Right hindlimb (tissue), 1 donor: ENCODE data around the gene TCF7L1.
"Not testable (repeated sequence)": the region's sequence is repeated elsewhere in the genome, so short reads cannot be mapped to it uniquely, and the experiment has no call there.

Source experiments
- DNase-seq: peaks from one replicate; pipeline ENCODE4 v3.0.0-alpha.2; 2018

The TCF7L1 gene

DNA sequence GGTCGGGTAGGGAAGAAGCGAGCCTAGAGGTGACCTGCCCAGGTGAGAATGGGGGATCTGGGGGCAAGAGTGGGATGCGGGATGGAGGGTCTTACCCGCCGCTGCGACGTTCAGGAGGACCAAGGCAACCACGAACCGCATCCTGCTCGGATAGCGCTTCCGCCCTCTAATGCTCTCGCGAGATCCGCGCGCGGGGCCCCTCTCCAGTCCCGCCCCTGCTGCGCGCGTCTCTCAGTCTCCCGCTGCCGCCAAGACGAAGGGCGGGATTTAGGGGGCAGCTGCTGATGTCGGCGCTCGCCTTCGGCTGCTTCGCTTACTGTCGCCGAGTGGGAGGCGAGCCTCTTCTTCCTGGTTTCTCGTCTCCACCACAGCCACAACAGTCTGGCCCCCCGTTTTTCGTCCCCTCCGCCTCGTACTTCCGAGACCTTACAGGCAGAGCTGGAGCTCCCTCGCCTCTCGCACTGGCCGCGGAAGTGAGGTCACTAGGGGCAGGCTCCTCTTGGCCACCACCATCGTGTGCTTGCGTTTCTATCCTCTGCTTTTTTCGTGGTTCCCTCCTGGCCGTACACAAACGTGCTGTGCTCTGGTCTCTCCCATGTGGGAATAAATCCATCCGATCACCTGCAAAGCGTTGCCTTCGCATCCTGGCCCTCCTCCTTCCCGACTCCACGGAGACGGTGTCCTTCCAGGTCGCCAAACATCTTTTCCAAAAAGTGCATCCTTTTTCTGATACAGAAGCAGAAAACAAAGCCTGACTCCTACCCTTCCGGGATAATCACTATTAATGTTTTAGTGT is 194.8 kb downstream of the TCF7L1 start, which contains the start of gene TGOLN2:
Gene TGOLN2 (minus strand): TSS at position 168 of the 796 bp plus-strand sequence. CDS start 27 bp downstream, at position 141.
- peak; percentile 96 for DNase-seq

- DNase-seq = no peak
Measured at GRCh38 chr2:85329181-85329651, 196.0 kb downstream of the TCF7L1 start.

GRCh38 chr2:85329701-85330100 is 196.5 kb downstream of the TCF7L1 start:
- DNase-seq = not testable (repeated sequence)

- no peak for DNase-seq
Measured at GRCh38 chr2:85330839-85331636, 197.8 kb downstream of the TCF7L1 start.

GRCh38 chr2:85333877-85334276 is 200.7 kb downstream of the TCF7L1 start:
- not testable (repeated sequence) for DNase-seq

- DNase-seq = no peak
Measured at GRCh38 chr2:85334928-85335327, 201.7 kb downstream of the TCF7L1 start.

GRCh38 chr2:85340034-85340892 is 207.1 kb downstream of the TCF7L1 start:
- no peak for DNase-seq

DNA sequence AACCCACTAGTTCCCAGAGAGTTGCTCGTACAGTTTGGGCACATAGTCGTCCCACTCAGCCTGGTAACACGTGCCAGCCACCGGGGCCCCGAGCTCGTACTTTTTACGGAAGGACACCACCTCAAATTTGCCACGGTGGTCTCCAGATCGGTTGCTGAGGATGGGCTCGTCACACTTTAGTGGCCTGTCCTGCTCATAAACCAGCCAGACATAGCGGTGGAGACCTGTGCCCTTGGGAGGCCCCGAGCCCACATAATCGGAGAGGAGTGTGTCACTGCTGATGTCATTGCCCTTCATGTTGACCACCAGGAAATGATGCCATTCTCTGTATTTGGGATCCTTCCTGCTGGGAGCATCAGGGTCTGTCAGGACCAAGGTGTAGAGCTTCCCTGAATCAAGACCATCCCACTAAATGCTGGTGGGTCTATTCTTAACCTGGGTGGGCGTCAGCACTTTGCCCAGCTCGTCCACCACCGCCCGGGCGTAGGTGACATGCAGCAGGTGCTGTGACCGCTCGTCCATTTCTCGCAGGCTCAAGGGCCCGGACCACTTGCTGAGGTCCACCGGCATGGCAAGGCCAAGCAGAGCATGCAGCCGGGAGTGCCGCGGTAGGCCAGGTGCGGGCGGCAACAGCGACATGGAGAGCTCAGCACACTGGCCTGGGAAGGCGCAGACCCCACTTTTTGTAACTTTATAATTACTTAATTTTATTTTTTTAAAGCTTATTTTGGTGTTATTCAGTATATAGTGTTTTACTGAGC is 208.3 kb downstream of the TCF7L1 start:
- DNase-seq = no peak

- DNase-seq = no peak
Measured at GRCh38 chr2:85342156-85342555, 209.0 kb downstream of the TCF7L1 start.

DNA sequence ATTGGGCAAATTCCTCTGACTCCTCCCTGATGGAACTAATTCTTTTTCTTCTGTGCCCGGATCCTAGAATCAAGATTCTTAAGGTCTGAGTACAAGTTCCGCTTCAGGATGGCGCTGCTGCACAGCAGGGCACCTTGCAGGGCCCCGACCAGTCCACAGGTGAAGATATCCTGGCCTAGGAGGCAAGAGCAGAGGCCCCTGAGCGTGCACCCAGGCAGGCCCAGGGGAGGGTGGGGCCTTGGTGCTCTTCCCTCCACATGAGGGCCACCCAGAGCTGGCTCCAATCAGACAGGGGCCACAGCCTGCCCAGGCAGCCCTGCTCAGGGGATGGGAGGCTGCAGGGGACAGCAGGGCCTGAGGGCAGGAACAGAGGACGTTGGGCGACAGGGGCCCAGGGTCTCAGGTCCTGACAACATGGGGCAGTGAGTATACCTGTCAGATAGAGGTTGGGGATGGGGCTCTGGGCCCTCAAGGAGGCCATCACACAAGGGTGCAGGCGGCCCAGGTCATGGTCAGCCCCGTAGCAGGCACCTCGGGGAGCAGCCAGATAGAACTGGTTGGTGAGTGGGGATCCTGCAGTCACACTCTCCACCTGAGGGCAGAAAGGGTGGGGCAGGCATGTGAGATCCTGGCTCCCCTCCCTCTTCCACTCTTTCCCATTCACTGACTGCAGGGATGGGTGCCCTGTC is 210.2 kb downstream of the TCF7L1 start:
- DNase-seq = not testable (repeated sequence)

- DNase-seq = no peak
Measured at GRCh38 chr2:85344356-85344954, 211.3 kb downstream of the TCF7L1 start.

- no peak for DNase-seq
Measured at GRCh38 chr2:85347599-85347998, 214.4 kb downstream of the TCF7L1 start.

GRCh38 chr2:85353876-85354285 is 220.7 kb downstream of the TCF7L1 start:
- DNase-seq = no peak

- DNase-seq = peak; percentile 99
Measured at GRCh38 chr2:85354286-85355072, 221.3 kb downstream of the TCF7L1 start, which contains the start of the genes ELMOD3 and RETSAT. Gene ELMOD3, plus strand, starts transcription at chr2:85354769. Its CDS starts 2,430 bp downstream, at chr2:85357199. Gene RETSAT, minus strand, starts transcription at chr2:85354528. Its CDS starts 21 bp downstream, at chr2:85354507.

DNA sequence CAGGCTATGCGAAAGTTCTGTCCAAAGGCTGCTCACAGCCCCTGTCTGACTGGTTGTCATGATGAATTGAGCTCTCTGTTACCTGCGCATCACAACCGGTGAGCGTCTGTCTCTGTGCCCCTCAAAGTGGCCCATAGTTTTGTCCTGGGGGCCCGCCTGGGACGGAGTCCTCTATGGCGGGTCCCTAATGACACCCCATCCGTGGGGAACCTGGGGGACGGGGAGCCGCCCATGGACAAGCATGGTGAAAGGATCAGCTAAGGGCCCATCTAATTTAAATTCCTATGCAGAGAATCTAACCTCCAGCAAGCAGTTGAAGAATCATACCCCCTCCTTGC is 221.8 kb downstream of the TCF7L1 start:
- DNase-seq = no peak

DNA sequence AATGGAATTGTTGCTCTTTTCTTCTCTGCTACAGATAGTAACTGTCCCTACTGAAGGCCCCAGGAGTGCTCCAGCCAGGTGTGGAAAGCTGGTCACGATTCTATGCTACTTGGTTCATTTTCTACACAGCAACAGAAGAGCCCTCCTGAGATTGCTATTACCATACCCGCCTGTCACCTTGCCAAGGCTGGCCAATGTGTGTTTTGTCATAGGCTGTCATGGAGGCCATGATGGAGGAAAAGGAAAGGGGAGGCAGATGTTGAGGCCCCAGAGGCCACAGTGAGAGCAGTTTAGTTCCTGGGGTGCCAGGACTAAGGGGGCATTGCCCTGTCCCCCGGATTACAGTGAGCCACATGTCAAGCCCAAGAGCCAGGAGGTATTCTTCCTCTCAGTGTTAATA is 222.3 kb downstream of the TCF7L1 start:
- DNase-seq = no peak

DNA sequence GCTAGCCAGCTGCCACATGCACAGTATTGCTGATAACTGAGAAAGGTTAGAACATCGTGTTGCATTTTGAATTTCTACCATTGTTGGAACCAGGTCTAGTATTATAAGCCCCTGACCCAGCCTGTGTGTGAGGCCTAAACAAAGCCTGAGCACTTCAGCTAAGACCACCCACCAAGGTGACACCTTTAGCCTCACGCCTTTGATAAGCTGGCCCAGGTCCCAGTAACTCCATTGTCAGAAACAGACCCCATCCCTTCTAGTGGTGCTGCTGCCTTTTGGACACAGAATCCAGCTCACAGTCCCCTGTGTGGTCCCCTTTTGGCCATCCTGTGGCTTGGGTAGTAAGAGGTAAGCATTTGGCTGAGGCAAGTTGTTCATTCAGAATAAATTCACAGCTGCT is 223.0 kb downstream of the TCF7L1 start:
- no peak for DNase-seq

DNA sequence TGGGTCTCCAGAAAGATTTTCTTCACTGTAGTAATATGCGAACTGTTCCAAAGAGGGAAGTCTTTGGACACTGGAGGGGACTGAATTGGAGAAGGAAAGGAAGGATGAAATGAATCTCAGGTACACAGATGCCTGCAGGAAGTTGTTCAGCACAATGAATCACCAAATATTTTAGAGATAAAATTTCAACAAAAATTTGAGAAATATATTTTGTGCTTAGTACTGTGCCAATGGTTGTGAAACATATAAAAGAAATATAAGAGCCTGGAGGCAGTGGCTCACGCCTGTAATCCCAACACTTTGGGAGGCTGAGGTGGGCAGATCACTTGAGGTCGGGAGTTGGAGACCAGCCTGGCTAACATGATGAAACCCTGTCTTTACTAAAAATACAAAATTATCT is 224.5 kb downstream of the TCF7L1 start:
- DNase-seq = no peak
